Suprapubic skin (tissue), 4 donors: ENCODE measurements around the gene ZFR2. TPM values are rescaled to one million over a fixed set of nuclear protein-coding genes. Genes with fewer than 3 reads are reported as not detected.

Source experiments
- DNase-seq, 2 donors: peaks; one replicate each; pipeline ENCODE4 v3.0.0-alpha.2; 2019; ENCODE audit warnings: low spot score in 2 of 2
- H3K27ac ChIP-seq: fragments of 200-600 bp; sonication (generic); one replicate; pipeline ENCODE4 v1.5.1; 2019
- H3K27me3 ChIP-seq: fragments of 200-600 bp; sonication (generic); one replicate; pipeline ENCODE4 v1.5.1; 2019
- H3K36me3 ChIP-seq: fragments of 200-600 bp; sonication (generic); one replicate; pipeline ENCODE4 v1.5.1; 2019
- H3K4me1 ChIP-seq: fragments of 200-600 bp; sonication (generic); one replicate; pipeline ENCODE4 v1.5.1; 2019
- H3K4me3 ChIP-seq: fragments of 200-600 bp; sonication (generic); one replicate; pipeline ENCODE4 v1.5.1; 2019; ENCODE audit warnings: mild to moderate bottlenecking
- H3K9me3 ChIP-seq: fragments of 200-600 bp; sonication (generic); one replicate; pipeline ENCODE4 v1.5.1; 2019
- EP300 ChIP-seq: sonication (generic); formaldehyde crosslinking; IDR thresholded peaks from one replicate; pipeline ENCODE4 v1.6.1; 2017; ENCODE audit warnings: antibody characterized with exemption
- POLR2A ChIP-seq, 2 donors: fragments of 450-650 bp; IDR thresholded peaks; one replicate each; pipeline ENCODE4 v1.6.1; 2017; ENCODE audit warnings: antibody characterized with exemption in 2 of 2, mild to moderate bottlenecking in 2 of 2, moderate library complexity in 2 of 2
- POLR2AphosphoS5 ChIP-seq, 3 donors: sonication (generic); formaldehyde crosslinking; IDR thresholded peaks; one replicate each; pipeline ENCODE4 v1.6.1; 2017; ENCODE audit warnings: antibody characterized with exemption in 3 of 3
- WGBS: methylation state at CpG from one replicate; pipeline ENCODE4 v1.1.5; 2018; 5-methylcytosine and 5-hydroxymethylcytosine counted together
- total RNA-seq, 4 donors: library from RNA; depleted of rRNA; stranded (reverse); fragments of >200 nt; gene quantifications; one replicate each; pipeline ENCODE4 v1.1.0, GENCODE V29; 2016
- TF ChIP-seq, protein P1 (sequence below), 2 donors: fragments of 200-600 bp in 1 of 2; fragments of 450-650 bp in 1 of 2; sonication (generic) in 1 of 2; IDR thresholded peaks; one replicate each; pipeline ENCODE4 v1.5.1; 2016 to 2019; ENCODE audit warnings: antibody characterized with exemption in 2 of 2, mild to moderate bottlenecking in 1 of 2, moderate library complexity in 1 of 2

ZFR2 gene
- 1 to 10 TPM in 2 of 4 donors, not detected in 2; 2.5 to 4.8 TPM for total RNA-seq

- peaks cover 9% of the 10 kb centered on the region for H3K4me1 ChIP-seq
- H3K27me3 ChIP-seq: peaks cover 61% of the 10 kb centered on the region
- no peak for DNase-seq
- peak within 1 kb of the TSS; percentile 15 for H3K4me3 ChIP-seq
- 17% methylated on average over 23 of the region's 62 CpGs for WGBS
- H3K9me3 ChIP-seq: no peaks in the 10 kb centered on the region
- TF ChIP-seq, protein P1, sequence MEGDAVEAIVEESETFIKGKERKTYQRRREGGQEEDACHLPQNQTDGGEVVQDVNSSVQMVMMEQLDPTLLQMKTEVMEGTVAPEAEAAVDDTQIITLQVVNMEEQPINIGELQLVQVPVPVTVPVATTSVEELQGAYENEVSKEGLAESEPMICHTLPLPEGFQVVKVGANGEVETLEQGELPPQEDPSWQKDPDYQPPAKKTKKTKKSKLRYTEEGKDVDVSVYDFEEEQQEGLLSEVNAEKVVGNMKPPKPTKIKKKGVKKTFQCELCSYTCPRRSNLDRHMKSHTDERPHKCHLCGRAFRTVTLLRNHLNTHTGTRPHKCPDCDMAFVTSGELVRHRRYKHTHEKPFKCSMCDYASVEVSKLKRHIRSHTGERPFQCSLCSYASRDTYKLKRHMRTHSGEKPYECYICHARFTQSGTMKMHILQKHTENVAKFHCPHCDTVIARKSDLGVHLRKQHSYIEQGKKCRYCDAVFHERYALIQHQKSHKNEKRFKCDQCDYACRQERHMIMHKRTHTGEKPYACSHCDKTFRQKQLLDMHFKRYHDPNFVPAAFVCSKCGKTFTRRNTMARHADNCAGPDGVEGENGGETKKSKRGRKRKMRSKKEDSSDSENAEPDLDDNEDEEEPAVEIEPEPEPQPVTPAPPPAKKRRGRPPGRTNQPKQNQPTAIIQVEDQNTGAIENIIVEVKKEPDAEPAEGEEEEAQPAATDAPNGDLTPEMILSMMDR (IDR thresholded peaks at IDR 0.05): no peak
- no peak for TF ChIP-seq POLR2A (IDR thresholded peaks at IDR 0.05)
- no peak for TF ChIP-seq EP300
- no peak for TF ChIP-seq POLR2AphosphoS5 (IDR thresholded peaks at IDR 0.05)
- H3K27ac ChIP-seq: no peak within 1 kb of the TSS
- no peaks in the 10 kb centered on the region for H3K36me3 ChIP-seq
These were observed at the start of gene ZFR2 for GRCh38 chr19:3868770-3869456. ZFR2 (minus strand) TSS chr19:3869038; CDS start chr19:3869017, 21 bp downstream.

DNA sequence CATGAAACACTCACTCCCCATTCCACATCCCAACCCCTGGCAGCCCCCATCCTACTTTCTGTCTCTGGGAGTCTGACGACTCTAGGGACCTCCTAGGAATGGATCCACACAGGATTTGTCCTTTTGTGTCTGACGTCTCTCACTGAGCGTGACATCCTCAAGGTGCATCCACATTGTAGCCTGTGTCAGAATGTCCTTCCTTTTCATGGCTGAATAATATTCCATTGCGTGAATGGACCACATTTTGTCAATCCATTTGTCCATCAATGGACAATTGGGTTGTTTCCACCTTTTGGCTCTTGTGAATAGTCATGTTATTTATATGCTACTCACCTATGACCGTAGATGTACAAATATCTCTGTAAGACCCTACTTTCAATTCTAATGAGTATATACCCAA lies 47.2 kb upstream of the ZFR2 start:
- no peaks in the 10 kb centered on the region for H3K36me3 ChIP-seq
- 92% methylated on average over 5 of the region's 5 CpGs for WGBS
- peaks cover 6% of the 10 kb centered on the region for H3K9me3 ChIP-seq
- no peak overlapping the region for H3K4me3 ChIP-seq
- H3K4me1 ChIP-seq: no peaks in the 10 kb centered on the region
- H3K27me3 ChIP-seq: no peaks in the 10 kb centered on the region
- TF ChIP-seq POLR2A (IDR thresholded peaks at IDR 0.05) (no peak), EP300 (no peak), POLR2AphosphoS5 (IDR thresholded peaks at IDR 0.05) (no peak)
- TF ChIP-seq, protein P1 (IDR thresholded peaks at IDR 0.05): no peak
- no peak overlapping the region for H3K27ac ChIP-seq
- no peak for DNase-seq

GRCh38 chr19:3914199-3914598 lies 45.4 kb upstream of the ZFR2 start:
- no peak overlapping the region for H3K4me3 ChIP-seq
- no peaks in the 10 kb centered on the region for H3K36me3 ChIP-seq
- 83% methylated on average over 9 of the region's 9 CpGs for WGBS
- no peak for TF ChIP-seq POLR2A (IDR thresholded peaks at IDR 0.05)
- TF ChIP-seq, protein P1 (IDR thresholded peaks at IDR 0.05): no peak
- no peak for TF ChIP-seq POLR2AphosphoS5 (IDR thresholded peaks at IDR 0.05)
- TF ChIP-seq EP300: no peak
- H3K27ac ChIP-seq: no peak overlapping the region
- DNase-seq: no peak
- H3K27me3 ChIP-seq: no peaks in the 10 kb centered on the region
- H3K4me1 ChIP-seq: no peaks in the 10 kb centered on the region
- no peaks in the 10 kb centered on the region for H3K9me3 ChIP-seq

GRCh38 chr19:3910105-3910504 lies 41.3 kb upstream of the ZFR2 start:
- TF ChIP-seq POLR2A (IDR thresholded peaks at IDR 0.05) (no peak), POLR2AphosphoS5 (IDR thresholded peaks at IDR 0.05) (no peak), EP300 (no peak)
- TF ChIP-seq, protein P1 (IDR thresholded peaks at IDR 0.05): no peak
- H3K4me3 ChIP-seq: no peak overlapping the region
- peaks cover 10% of the 10 kb centered on the region for H3K27me3 ChIP-seq
- 92% methylated on average over 1 of the region's 1 CpG for WGBS
- no peaks in the 10 kb centered on the region for H3K9me3 ChIP-seq
- H3K4me1 ChIP-seq: no peaks in the 10 kb centered on the region
- no peaks in the 10 kb centered on the region for H3K36me3 ChIP-seq
- H3K27ac ChIP-seq: no peak overlapping the region
- no peak for DNase-seq

GRCh38 chr19:3908266-3909054 lies 39.6 kb upstream of the ZFR2 start:
- no peaks in the 10 kb centered on the region for H3K4me1 ChIP-seq
- 63% methylated on average over 13 of the region's 14 CpGs for WGBS

More at GRCh38 chr19:3908266-3909054, 39.6 kb upstream of the ZFR2 start:
- Histone ChIP-seq H3K36me3 (no peaks in the 10 kb centered on the region), H3K27ac (no peak overlapping the region), H3K9me3 (no peaks in the 10 kb centered on the region), H3K4me3 (no peak overlapping the region), H3K27me3 (peaks cover 10% of the 10 kb centered on the region)
- TF ChIP-seq, protein P1 (IDR thresholded peaks at IDR 0.05): no peak
- no peak for TF ChIP-seq POLR2A (IDR thresholded peaks at IDR 0.05)
- no peak for TF ChIP-seq EP300
- no peak for TF ChIP-seq POLR2AphosphoS5 (IDR thresholded peaks at IDR 0.05)
- no peak for DNase-seq
